DOHH2 (cell line): ENCODE results near the gene HCRTR1.

ENCODE experiments used
- H3F3A ChIP-seq: fragments of 200-600 bp; sonication (generic), shearing (Covaris generic); 2 replicates; pipeline ENCODE4 v1.6.0; 2016; ENCODE audit warnings: antibody characterized with exemption, mild to moderate bottlenecking; ENCODE audit not compliant: control insufficient read depth, insufficient read depth
- H3K27ac ChIP-seq: fragments of 200-600 bp; sonication (generic); 2 replicates; pipeline ENCODE4 v1.5.1; 2014; ENCODE audit warnings: low read depth, mild to moderate bottlenecking, low read length, moderate library complexity
- H3K27me3 ChIP-seq: fragments of 200-600 bp; sonication (generic); 2 replicates; pipeline ENCODE4 v1.6.1; 2014; ENCODE audit warnings: mild to moderate bottlenecking, low read length, mixed read lengths; ENCODE audit not compliant: control insufficient read depth
- H3K36me3 ChIP-seq: fragments of 200-600 bp; sonication (generic); 2 replicates; pipeline ENCODE4 v1.6.1; 2014; ENCODE audit warnings: mild to moderate bottlenecking, low read length, moderate library complexity, mixed read lengths; ENCODE audit not compliant: control insufficient read depth
- H3K4me1 ChIP-seq: fragments of 200-600 bp; sonication (generic); 2 replicates; pipeline ENCODE4 v1.6.1; 2014; ENCODE audit warnings: mild to moderate bottlenecking, low read length, mixed read lengths; ENCODE audit not compliant: control insufficient read depth
- H3K4me2 ChIP-seq: fragments of 200-600 bp; sonication (generic); 2 replicates; pipeline ENCODE4 v1.6.0; 2014; ENCODE audit warnings: mild to moderate bottlenecking, low read length, moderate library complexity
- H3K4me3 ChIP-seq: fragments of 200-600 bp; sonication (generic); 2 replicates; pipeline ENCODE4 v1.5.1; 2014; ENCODE audit warnings: mild to moderate bottlenecking, low read length, mixed read lengths
- H3K79me2 ChIP-seq: fragments of 200-600 bp; sonication (generic); 2 replicates; pipeline ENCODE4 v1.6.1; 2014; ENCODE audit warnings: mild to moderate bottlenecking, low read length, mixed read lengths; ENCODE audit not compliant: control insufficient read depth
- H3K9me2 ChIP-seq: fragments of 200-600 bp; sonication (generic); replicated peaks from 2 replicates; pipeline ENCODE4 v1.6.1; 2014; ENCODE audit warnings: mild to moderate bottlenecking, low read length, mixed read lengths; ENCODE audit not compliant: control insufficient read depth
- H3K9me3 ChIP-seq: fragments of 200-600 bp; sonication (generic); 2 replicates; pipeline ENCODE4 v1.6.1; 2014; ENCODE audit warnings: antibody characterized with exemption, low read length, mixed read lengths; ENCODE audit not compliant: control insufficient read depth, insufficient read depth
- H4K20me1 ChIP-seq: fragments of 200-600 bp; sonication (generic); 2 replicates; pipeline ENCODE4 v1.6.0; 2014; ENCODE audit warnings: low read depth, mild to moderate bottlenecking, antibody characterized with exemption, low read length, moderate library complexity; ENCODE audit not compliant: control insufficient read depth, insufficient read depth
- CTCF ChIP-seq: fragments of 200-600 bp; sonication (generic); IDR thresholded peaks from one replicate; pipeline ENCODE4 v1.5.1; 2014; ENCODE audit warnings: antibody characterized with exemption, mild to moderate bottlenecking, low read depth, low read length; ENCODE audit not compliant: poor library complexity, severe bottlenecking
- EZH2phosphoT487 ChIP-seq: fragments of 200-600 bp; sonication (generic); IDR thresholded peaks from 2 replicates; pipeline ENCODE4 v1.6.1; 2017; ENCODE audit warnings: borderline replicate concordance, mild to moderate bottlenecking, antibody characterized with exemption, low read length, moderate library complexity, mixed read lengths

HCRTR1 gene

GRCh38 chr1:31617218-31617915, at the start of gene HCRTR1:
Gene HCRTR1 (plus strand): TSS chr1:31617689. CDS start chr1:31619193, 1,504 bp downstream.
- no peaks in the 10 kb centered on the region for H4K20me1 ChIP-seq
- H3K4me2 ChIP-seq = peak within 1 kb of the TSS; percentile 93
- H3K4me3 ChIP-seq = peak within 1 kb of the TSS; percentile 73
- no peak within 1 kb of the TSS for H3K27ac ChIP-seq
- H3F3A ChIP-seq = no peaks in the 10 kb centered on the region
- H3K9me3 ChIP-seq = no peaks in the 10 kb centered on the region
- peaks cover 9% of the 10 kb centered on the region for H3K4me1 ChIP-seq
- no peaks in the 10 kb centered on the region for H3K36me3 ChIP-seq
- TF ChIP-seq EZH2phosphoT487 (no peak), CTCF (no peak)
- H3K9me2 ChIP-seq = no peaks in the 10 kb centered on the region
- no peaks in the 10 kb centered on the region for H3K79me2 ChIP-seq
- H3K27me3 ChIP-seq = peaks cover 21% of the 10 kb centered on the region

GRCh38 chr1:31567956-31568570, 49.4 kb upstream of the HCRTR1 start:
- no peaks in the 10 kb centered on the region for H4K20me1 ChIP-seq

GRCh38 chr1:31568895-31569595, 48.4 kb upstream of the HCRTR1 start:
- Histone ChIP-seq H4K20me1 (no peaks in the 10 kb centered on the region), H3K4me1 (peaks cover 33% of the 10 kb centered on the region)

More at GRCh38 chr1:31567956-31568570, 49.4 kb upstream of the HCRTR1 start:
- TF ChIP-seq CTCF (no peak), EZH2phosphoT487 (no peak)
- Histone ChIP-seq H3K27me3 (no peaks in the 10 kb centered on the region), H3F3A (peaks cover 2% of the 10 kb centered on the region; the same call in 1 of the 2 replicates), H3K36me3 (no peaks in the 10 kb centered on the region), H3K9me2 (no peaks in the 10 kb centered on the region), H3K27ac (no peak overlapping the region), H3K9me3 (no peaks in the 10 kb centered on the region), H3K4me1 (peaks cover 33% of the 10 kb centered on the region), H3K4me3 (no peak overlapping the region), H3K79me2 (no peaks in the 10 kb centered on the region), H3K4me2 (no peak overlapping the region)

More at GRCh38 chr1:31568895-31569595, 48.4 kb upstream of the HCRTR1 start:
- H3F3A ChIP-seq = peaks cover 2% of the 10 kb centered on the region; the same call in 1 of the 2 replicates
- H3K27me3 ChIP-seq = no peaks in the 10 kb centered on the region
- TF ChIP-seq CTCF (no peak), EZH2phosphoT487 (no peak)
- H3K9me3 ChIP-seq = no peaks in the 10 kb centered on the region
- no peaks in the 10 kb centered on the region for H3K36me3 ChIP-seq
- H3K4me2 ChIP-seq = no peak overlapping the region
- H3K4me3 ChIP-seq = no peak overlapping the region
- H3K9me2 ChIP-seq = no peaks in the 10 kb centered on the region
- H3K79me2 ChIP-seq = no peaks in the 10 kb centered on the region
- no peak overlapping the region for H3K27ac ChIP-seq
